Occipital lobe (tissue), 2 donors: ENCODE measurements around the gene UBE2N. TPM values are rescaled to one million over a fixed set of nuclear protein-coding genes. Genes with fewer than 3 reads are reported as not detected.
"Not testable (repeated sequence)": the region's sequence is repeated elsewhere in the genome, so short reads cannot be mapped to it uniquely, and the experiment has no call there.

ENCODE experiments used
- DNase-seq: peaks from one replicate; lab custom pipeline; 2025; lab: John Stamatoyannopoulos, UW
- total RNA-seq: library from RNA; depleted of rRNA; stranded (reverse); fragments of >200 nt; gene quantifications from one replicate; pipeline ENCODE4 v1.2.3, GENCODE V29; 2014

Gene UBE2N
- total RNA-seq, 1 donor from 2014 or later, result 180 TPM

- DNase-seq, result not testable (repeated sequence)
Measured at GRCh38 chr12:93412396-93412795, 29.4 kb downstream of the UBE2N start.

DNA sequence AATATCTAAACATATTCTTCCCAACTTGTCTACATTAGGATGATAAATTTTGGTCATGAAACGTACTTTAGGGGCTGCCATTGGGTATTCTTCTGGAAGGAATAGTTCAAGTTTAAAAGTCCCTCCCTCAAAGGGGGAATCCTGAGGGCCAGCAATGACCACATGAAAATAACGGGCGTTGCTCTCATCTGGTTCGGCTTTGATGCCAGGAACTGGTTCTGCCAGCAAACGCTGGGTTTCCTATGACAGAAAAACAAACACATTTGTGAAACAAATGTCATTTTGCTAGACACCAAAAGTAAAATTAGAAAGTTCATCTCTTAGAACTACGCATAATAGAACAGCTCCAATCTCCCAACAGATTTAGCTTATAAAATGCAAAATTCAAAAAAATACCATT lies 30.7 kb downstream of the UBE2N start:
- not testable (repeated sequence) for DNase-seq

GRCh38 chr12:93409343-93410187 lies 32.2 kb downstream of the UBE2N start:
- DNase-seq, result not testable (repeated sequence)

DNA sequence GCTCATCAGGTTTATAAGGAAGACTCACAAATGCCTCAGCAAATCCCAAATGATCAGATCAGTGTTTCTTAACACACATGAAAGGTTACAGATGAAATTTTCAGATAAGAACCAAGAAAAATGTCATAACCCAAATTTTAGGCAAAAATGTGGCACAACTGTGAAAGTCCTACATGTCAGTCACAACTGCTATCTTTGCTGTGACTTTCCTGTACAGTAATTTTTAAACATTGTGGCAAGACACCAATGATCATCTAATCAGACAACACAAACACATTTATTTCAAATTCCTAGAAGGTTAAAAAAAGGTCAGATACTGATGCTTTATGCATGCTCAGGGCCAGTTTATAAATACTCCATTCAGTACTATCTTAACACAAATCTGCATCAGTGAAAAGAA lies 32.9 kb downstream of the UBE2N start:
- DNase-seq, result no peak

GRCh38 chr12:93407963-93408283 lies 33.8 kb downstream of the UBE2N start:
- no peak for DNase-seq

- DNase-seq, result no peak
Measured at GRCh38 chr12:93407054-93407962, 34.4 kb downstream of the UBE2N start.

- DNase-seq, result no peak
Measured at GRCh38 chr12:93404961-93405849, 36.5 kb downstream of the UBE2N start.

DNA sequence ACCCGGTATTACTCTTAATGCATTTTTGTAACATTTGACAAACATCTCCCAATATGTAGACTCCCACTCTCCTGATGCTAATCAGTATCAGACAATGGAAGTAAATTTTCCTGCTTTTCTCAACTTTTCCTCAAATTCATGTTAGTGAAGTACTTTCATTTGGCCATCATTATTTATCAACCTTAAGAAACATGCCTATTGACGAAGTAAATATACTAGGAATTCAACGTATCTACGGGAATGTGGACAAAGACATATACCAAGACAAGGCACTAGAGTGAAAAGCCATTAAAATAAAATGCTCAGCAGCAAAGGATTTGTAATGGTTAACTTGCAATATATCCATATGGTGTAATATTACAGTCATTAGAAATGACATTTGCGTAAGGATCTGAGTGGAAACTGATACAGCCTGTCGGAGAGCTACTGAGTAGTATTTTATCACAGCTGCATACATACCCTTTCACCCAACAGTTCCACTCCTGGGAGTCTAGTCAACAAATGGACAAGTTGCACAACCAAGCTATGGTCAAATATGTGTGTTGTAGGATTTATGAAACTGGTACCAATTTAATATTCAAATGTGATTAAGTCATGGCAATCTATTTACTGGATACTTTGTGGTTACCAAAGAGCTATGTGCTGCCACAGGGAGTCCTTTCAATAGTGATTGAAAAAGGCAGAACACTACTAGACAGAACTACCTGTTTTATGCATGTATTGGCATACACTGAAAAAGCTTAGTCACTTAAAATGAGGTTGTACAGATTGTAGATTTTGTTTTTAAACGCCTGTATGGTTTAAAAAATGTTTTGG lies 37.6 kb downstream of the UBE2N start:
- no peak for DNase-seq

- no peak for DNase-seq
Measured at GRCh38 chr12:93402333-93403311, 39.1 kb downstream of the UBE2N start.

- not testable (repeated sequence) for DNase-seq
Measured at GRCh38 chr12:93399183-93399863, 42.4 kb downstream of the UBE2N start.

- DNase-seq, result no peak
Measured at GRCh38 chr12:93397412-93397811, 44.3 kb downstream of the UBE2N start.

GRCh38 chr12:93393425-93393824 lies 48.3 kb downstream of the UBE2N start:
- DNase-seq, result no peak

DNA sequence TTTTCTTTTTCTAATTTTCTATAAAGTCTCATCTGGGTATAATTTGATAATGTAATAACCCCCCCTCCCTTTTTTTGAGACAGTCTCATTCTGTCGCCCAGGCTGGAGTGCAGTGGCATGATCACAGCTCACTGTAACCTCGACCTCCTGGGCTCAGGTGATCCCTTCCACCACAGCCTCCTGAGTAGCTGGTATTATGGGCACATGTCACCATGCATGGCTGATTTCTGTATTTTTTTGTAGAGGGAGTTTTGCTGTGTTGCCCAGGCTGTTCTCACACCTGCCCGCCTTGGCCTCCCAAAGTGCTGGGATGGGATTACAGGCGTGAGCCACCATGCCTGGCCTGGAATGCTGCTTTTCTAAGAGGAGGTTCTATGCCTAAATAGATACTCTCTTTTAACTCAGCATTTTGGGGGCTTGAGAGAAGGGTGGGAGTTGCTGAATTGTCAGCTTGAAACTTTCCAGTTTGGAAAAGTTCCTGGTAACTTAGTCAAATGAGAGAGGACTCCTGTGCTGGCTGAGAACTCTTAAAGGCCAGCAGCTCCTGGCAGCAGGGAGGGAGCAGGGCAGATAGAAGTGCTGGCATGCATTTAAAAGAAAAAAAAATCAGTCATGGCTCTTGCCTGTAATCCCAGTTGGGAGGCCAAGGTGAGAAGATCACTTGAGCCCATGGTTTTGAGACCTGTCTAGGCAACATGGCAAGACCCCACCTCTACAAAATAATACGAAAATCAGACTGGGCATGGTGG lies 51.0 kb downstream of the UBE2N start:
- DNase-seq, result no peak

GRCh38 chr12:93390031-93390430 lies 51.7 kb downstream of the UBE2N start:
- DNase-seq, result no peak

DNA sequence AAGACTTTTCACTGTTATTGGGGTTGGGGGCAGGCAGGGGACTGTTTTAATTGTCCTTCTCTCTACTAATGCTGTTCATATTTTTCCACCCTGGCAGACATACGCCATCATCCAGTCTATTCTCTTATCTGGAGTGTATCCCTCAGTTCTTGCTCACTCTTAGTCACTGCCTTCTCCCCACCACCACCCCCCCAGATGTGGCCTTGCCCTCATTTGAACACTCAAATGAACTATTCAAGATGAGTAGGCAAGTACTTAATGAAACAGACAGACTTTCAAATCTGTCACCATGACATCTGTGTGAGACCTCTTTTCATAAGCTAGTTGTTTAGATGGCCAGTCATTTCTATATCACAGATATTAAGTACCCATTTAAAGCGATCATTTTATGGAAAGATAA lies 54.0 kb downstream of the UBE2N start:
- DNase-seq, result no peak

DNA sequence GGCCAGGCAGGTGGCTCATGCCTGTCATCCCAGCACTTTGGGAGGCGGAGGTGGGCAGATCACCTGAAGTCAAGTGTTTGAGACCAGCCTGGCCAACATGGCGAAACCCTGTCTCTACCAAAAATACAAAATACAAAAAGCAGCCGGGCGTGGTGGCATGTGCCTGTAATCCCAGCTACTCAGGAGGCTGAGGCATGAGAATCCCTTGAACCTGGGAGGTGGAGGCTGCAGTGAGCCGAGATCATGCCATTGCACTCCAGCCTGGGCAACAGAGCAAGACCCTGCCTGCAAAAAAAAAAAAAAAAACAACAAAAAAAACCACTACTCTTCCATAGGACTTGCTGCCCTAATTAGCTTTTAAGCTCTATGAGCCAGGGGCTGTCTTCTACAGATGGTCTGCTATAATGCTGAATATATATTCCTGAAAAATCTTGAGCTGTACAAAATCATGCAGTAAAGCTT lies 59.7 kb downstream of the UBE2N start:
- DNase-seq, result not testable (repeated sequence)

DNA sequence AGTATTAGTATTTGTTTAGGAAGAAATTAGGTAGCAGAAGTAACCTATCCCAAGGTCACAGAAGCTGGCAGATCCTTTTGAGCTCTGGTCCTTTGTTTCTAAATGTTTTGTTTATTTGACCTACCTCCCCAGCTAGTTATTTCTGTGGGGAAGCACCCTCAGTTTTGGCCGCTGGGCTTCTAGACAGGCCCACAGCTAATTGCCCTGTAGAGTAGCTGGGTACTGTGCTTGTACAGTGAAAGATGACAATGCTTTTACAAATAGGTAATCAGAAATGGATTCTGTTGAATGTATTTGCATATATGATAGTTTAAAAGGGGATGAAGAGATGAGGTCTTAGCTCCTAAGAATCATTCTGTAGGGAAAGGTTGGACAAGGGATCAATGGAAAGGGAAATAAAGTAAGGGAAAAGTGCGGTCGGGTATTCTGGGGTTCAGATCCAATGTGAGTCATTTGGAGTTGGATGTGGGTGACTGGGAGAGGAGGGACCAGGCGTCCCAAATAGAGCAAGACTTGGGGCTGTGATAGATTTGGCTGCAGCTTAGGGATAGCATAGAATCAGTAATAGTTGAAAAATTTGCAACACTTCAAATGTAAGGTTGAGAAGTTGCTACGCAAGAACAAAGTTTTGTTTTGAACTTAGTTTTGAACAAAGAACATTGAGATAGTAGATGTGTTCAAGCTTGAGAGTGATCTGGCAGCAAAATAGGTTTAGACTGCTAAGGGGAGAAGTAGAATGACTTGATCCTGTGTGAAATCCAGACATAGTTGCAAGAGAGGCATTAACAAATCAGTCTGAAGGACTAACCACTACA lies 60.4 kb downstream of the UBE2N start:
- no peak for DNase-seq
